ENCODE results near the gene LUZP2. TPM values are rescaled to one million over a fixed set of nuclear protein-coding genes. Genes with fewer than 3 reads are reported as not detected.

LUZP2 gene
- total RNA-seq, 1 donor from 2014 or later: not detected

DNA sequence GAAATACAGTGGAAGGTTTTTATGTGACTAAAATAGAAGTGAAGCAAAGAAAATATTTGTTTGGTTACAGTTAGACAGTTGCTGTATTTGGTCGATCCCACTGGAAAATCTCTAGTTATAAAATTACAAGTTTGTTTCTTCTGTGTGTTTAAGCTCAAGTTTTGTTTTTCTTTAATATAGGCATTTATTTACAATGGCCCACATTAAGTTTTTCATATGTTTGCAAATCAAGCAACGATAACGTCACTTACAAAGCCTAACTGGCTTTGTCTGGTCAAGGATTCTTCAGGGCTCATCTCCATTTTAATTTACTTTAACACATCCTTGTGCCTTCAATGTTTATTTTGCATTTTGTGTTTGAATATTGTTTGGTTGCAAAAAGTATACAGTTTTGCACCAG is 270.6 kb downstream of the LUZP2 start:
- Histone ChIP-seq H3K4me3 (no peak overlapping the region), H3K4me1 (no peaks in the 10 kb centered on the region), H3K36me3 (no peaks in the 10 kb centered on the region), H3K9me3 (no peaks in the 10 kb centered on the region), H3K27ac (no peak overlapping the region), H3K27me3 (ENCODE audit: low read depth) (no peaks in the 10 kb centered on the region)
- DNase-seq: no peak
- TF ChIP-seq, protein P1, sequence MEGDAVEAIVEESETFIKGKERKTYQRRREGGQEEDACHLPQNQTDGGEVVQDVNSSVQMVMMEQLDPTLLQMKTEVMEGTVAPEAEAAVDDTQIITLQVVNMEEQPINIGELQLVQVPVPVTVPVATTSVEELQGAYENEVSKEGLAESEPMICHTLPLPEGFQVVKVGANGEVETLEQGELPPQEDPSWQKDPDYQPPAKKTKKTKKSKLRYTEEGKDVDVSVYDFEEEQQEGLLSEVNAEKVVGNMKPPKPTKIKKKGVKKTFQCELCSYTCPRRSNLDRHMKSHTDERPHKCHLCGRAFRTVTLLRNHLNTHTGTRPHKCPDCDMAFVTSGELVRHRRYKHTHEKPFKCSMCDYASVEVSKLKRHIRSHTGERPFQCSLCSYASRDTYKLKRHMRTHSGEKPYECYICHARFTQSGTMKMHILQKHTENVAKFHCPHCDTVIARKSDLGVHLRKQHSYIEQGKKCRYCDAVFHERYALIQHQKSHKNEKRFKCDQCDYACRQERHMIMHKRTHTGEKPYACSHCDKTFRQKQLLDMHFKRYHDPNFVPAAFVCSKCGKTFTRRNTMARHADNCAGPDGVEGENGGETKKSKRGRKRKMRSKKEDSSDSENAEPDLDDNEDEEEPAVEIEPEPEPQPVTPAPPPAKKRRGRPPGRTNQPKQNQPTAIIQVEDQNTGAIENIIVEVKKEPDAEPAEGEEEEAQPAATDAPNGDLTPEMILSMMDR (IDR thresholded peaks at IDR 0.05): no peak
- ATAC-seq: no peak
- intact Hi-C loops (cut with DNase I): no loop called here

DNA sequence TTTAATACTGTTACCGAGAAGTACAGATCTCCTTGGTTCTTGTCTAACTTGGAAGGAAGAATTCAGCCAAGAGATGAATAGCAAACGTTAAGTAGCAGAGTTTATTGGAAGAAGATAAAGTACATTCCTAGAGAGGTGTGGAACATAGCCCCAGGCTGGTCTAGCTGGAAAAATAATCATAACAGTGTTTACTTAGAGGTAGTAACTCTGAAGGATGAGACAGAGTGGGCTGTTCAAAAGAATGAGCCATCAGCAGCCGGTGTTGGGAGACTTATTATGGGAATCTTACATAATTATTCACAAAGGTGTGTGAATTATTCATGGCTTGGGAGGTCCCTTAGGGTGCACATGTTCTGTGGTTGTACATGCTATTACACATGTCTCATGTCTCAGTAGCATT is 276.5 kb downstream of the LUZP2 start:
- intact Hi-C loops (cut with DNase I): no loop called here
- DNase-seq: no peak
- Histone ChIP-seq H3K36me3 (no peaks in the 10 kb centered on the region), H3K27me3 (ENCODE audit: low read depth) (no peaks in the 10 kb centered on the region), H3K4me3 (no peak overlapping the region), H3K27ac (no peak overlapping the region), H3K4me1 (no peaks in the 10 kb centered on the region), H3K9me3 (no peaks in the 10 kb centered on the region)
- TF ChIP-seq, protein P1 (IDR thresholded peaks at IDR 0.05): no peak
- ATAC-seq: no peak

DNA sequence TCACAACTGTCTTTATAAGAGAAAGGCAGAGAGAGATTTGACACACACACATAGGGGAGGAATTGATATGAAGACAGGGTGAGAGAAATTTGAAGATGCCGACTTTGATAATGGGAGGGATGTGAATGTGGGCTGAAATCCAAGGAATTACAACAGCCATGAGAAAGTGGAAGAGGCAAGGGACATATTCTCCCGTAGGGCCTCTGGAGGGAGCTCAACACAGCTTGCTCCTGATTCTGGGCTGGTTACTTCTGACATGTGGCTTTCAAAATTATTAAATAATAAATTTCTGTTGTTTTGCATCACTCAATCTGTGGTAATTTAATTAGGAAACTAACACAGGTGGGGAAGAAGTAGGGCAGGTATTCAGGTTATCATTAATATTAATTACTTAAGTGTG is 282.9 kb downstream of the LUZP2 start:
- DNase-seq: no peak

DNA sequence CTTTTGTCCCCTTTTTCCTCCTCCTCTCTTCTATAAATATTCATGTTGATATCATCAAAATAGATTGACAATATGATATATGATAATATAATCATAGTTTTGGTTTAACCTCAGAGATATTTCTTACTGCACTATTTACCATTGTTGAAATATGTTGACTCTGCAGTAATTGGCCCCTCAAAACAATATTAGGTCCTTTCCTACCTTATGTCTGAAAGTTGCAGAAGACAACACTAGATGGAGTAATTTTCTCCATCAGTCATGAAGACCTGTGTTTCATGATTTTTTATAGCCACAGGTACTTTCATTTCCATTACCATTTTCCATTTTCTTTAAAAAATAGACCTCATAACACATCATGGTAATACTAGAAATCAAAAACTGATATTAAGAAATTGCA is 284.4 kb downstream of the LUZP2 start:
- Histone ChIP-seq H3K27ac (no peak overlapping the region), H3K36me3 (no peaks in the 10 kb centered on the region), H3K4me1 (no peaks in the 10 kb centered on the region), H3K27me3 (ENCODE audit: low read depth) (no peaks in the 10 kb centered on the region), H3K9me3 (no peaks in the 10 kb centered on the region), H3K4me3 (no peak overlapping the region)
- TF ChIP-seq, protein P1 (IDR thresholded peaks at IDR 0.05): no peak
- ATAC-seq (no peak), DNase-seq (no peak)
- intact Hi-C loops (cut with DNase I): no loop called here

More for the DNA sequence above, 282.9 kb downstream of the LUZP2 start:
- no peak overlapping the region for H3K27ac ChIP-seq
- TF ChIP-seq, protein P1 (IDR thresholded peaks at IDR 0.05): no peak
- intact Hi-C loops (cut with DNase I): no loop called here
- no peak overlapping the region for H3K4me3 ChIP-seq
- ATAC-seq: no peak
- no peaks in the 10 kb centered on the region for H3K36me3 ChIP-seq
- no peaks in the 10 kb centered on the region for H3K9me3 ChIP-seq
- no peaks in the 10 kb centered on the region for H3K4me1 ChIP-seq
- H3K27me3 ChIP-seq (ENCODE audit: low read depth): no peaks in the 10 kb centered on the region

DNA sequence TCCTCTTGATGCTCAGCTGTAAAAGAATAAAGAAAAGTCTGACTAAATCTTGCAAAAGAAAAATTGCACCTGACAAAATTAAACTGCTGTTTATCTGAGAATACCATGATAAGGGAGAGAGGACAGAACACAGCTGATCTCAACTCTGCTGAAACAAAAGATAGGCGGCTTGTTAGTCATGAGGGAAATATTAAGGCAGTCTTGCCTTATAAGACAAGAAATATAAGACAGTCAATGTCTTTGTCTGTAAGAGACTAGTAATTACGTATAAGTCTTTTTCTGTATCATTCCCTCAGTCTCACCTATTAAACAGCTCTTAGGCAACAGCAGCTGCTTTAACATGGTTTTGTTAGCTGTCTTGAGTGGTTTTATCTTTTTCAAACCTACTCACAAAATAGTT is 296.6 kb downstream of the LUZP2 start:
- TF ChIP-seq, protein P1 (IDR thresholded peaks at IDR 0.05): no peak
- Histone ChIP-seq H3K4me1 (no peaks in the 10 kb centered on the region), H3K4me3 (no peak overlapping the region), H3K27me3 (ENCODE audit: low read depth) (no peaks in the 10 kb centered on the region), H3K36me3 (no peaks in the 10 kb centered on the region), H3K9me3 (no peaks in the 10 kb centered on the region), H3K27ac (no peak overlapping the region)
- no peak for ATAC-seq
- intact Hi-C loops (cut with DNase I): no loop called here
- DNase-seq: no peak

DNA sequence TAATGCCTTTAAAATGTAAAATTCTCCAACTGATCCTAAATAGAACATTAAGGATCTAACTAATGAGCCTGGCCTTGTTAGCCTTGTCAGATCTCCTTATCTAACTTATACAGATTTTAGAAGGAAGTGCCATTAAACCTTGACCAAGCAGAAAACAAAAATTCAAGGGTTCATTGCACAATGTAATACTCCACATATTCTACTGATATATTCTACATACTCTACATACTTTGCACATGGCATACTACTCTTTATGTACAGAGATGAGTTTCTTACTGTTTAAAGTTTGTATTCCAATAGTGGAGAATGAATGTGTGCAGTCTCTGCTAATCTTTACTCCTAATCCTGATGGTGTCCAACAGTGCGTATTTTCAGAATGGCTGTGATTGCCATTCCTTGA is 297.2 kb downstream of the LUZP2 start:
- no peaks in the 10 kb centered on the region for H3K27me3 ChIP-seq (ENCODE audit: low read depth)
- H3K4me1 ChIP-seq: no peaks in the 10 kb centered on the region
- TF ChIP-seq, protein P1 (IDR thresholded peaks at IDR 0.05): no peak
- H3K9me3 ChIP-seq: no peaks in the 10 kb centered on the region
- H3K4me3 ChIP-seq: no peak overlapping the region
- intact Hi-C loops (cut with DNase I): no loop called here
- no peaks in the 10 kb centered on the region for H3K36me3 ChIP-seq
- H3K27ac ChIP-seq: no peak overlapping the region
- no peak for ATAC-seq
- no peak for DNase-seq

Measured in lower lobe of right lung (tissue), 2 donors.